EH (cell line): Measurements from ENCODE around the gene SACS.

Experiments used
- DNase-seq: peaks from one replicate; pipeline ENCODE4 v3.0.0-alpha.2; 2015; ENCODE audit warnings: low read depth

The SACS gene

GRCh38 chr13:23367907-23368306, 65.6 kb downstream of the SACS start:
- no peak for DNase-seq

DNA sequence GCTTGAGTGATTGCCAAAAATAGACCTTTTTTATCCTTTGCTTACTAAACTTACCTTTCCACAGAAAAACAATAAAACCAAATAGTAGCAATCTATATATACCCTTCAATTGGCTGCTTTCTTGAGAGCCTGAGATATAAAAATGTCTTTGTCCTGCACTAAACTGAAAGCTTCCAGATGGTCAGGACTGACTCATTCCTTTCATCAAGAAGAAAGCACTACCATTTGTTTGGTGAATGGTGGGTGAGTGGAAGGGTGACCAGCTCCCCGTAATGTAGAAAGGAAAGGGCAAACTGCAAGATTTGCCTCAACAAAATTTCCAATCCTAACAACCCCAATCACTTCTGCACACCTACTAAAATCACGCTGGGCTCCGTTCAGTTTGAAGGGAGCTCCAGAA, 67.8 kb downstream of the SACS start:
- DNase-seq: no peak

DNA sequence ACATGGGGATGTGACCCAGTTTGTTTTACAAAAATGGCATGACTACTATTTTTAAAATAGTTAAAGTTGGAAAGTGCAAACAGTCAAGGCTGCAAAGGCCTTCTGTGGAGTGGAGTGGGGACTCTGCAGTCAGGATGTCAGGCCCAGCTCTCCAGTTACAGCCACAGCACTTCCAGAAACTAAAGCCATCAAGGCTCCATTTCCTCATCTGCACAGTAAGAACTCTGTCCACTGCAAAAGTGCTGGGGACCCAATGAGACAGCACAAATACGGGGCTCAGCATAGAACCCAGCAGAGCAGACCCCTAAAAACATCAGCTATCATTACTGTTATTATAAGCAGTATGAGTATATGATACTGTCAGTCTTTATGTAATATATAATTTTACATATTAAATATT, 73.6 kb downstream of the SACS start:
- no peak for DNase-seq

DNA sequence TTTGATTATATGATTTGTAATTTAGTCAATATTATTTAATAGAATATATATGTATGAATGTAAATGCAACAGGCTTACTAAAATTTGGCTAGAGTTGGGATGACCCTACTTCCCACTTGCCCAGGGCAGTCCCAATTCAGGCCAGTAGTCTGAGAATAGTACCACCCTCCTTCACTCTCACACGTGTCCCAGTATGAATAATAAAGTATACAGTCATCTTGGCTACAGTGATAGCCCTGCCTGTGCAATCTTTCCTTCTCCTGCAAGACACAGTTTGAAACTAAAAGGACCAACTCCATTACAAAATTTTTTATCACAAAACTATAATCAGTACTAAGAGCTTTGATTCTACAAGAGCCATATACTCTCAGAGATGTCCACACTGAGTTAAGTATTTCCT, 76.2 kb downstream of the SACS start:
- no peak for DNase-seq

- no peak for DNase-seq
These were observed 77.1 kb downstream of the SACS start for GRCh38 chr13:23356368-23356767.

- no peak for DNase-seq
These were observed 79.0 kb downstream of the SACS start for GRCh38 chr13:23354520-23354919.

DNA sequence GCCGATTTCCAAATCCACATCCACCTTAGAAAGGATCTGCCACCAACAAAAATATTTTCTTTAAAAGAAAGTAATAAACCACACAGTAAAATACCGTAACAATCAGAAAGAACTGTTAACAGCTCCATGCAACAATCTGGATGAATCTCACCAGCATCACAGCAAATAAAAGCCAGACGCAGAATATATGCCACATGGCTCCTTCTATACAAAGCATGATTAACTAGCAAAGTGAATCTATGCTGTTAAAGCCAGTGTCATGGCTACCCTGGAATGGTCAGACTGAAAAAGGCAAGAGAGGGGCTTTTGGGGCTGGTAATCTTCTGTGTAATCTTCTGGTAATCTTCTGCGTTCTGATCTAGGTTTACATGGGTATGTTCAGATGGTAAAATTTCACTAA, 81.3 kb downstream of the SACS start:
- no peak for DNase-seq

DNA sequence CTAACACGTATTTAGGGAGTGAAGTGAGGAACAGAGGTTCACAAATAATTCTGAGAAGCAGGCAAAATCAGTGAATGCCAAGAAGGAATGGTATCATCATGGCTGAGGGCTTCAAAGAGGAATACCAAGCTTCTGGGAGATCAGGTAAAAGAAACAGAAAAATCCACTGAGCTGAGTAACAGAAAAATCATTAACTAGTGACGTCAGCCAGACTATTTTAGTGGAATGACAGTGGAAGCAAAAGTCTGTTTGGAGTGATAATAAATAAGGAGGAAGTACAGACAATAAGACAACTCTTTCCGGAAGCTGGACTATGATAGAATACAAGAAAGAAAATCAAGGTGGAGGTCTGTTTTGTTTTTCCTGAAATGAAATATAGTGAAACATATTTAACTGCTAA, 83.5 kb downstream of the SACS start:
- DNase-seq: peak; percentile 28

- no peak for DNase-seq
These were observed 84.2 kb downstream of the SACS start for GRCh38 chr13:23349161-23349897.

DNA sequence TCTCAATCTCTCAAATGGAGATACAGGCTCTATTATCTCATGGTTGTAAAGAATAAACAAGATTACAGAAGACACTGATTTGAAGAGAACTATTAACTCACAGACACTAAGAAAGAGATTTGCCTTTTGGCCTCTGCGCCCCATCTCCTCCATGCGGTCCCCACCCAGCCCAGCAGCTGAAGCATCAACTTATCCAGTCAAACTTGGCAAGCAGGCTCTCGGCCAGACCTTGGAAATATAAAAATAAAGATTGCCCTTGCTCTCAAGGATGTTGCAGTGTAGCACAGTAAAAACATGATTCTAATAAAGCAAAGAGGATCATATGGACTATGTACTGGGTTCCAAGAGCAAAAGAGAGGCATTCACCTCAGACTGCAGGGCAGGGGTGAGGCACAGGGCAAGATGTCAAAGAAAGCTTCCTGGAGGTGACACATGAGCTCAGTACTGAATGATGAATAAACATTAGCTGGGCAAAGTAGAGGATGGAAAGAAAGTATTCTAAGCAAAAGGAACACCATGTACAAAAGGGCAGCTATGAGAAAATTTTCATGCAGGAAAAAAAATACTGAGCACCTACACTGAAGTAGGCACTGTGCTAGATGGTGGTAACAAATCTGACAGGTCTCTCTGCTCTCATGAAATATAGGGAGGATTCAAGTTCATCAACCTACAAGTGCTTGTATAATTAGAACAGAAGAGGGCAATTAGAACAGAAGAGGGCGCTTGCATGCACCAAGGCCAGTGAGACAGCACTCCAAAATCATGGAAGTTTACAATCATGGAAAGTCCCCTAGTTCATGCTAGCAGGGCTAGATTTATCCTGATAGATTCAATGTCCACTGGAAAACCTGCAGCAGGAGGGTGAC, 85.0 kb downstream of the SACS start:
- DNase-seq: no peak

GRCh38 chr13:23347601-23348000, 85.9 kb downstream of the SACS start:
- no peak for DNase-seq

- no peak for DNase-seq
These were observed 88.4 kb downstream of the SACS start for GRCh38 chr13:23344931-23345595.

DNA sequence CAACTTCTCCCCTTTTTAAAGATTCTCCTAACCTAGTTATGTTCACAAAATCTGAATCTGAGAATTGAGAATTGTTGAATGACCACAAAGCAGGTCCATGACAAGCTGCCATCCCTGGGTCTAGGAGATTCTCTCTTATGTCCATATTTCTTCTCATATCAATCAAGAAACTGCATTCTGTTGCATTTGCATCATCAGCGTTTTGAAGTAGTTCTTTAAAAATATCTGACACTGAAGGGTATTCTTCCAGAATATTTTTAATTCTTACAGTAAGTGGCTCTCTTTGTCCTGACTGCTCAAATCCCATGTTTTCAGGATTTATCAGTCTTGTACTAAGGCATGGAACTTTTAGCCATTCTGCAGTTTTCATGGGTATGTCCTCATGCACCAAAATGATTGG, 94.3 kb downstream of the SACS start:
- no peak for DNase-seq

DNA sequence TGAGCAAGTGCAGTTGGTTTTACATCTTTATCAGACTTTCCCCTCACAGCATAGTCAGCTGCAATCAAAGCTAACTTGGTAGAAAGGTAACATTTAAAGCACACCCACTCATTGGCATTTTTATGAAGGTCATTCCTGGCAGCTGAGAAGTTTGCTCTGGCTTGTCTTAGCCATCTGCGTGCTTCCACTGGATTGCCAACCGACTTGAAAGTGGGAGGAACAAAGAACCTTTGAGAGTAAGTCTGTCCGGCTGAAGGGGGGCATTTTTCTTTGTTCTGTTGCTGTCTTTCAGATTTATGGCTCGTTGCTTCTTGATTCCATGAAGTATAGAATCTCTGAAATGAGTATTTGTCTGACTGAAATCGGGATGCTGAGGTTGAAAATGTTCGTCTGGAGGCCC, 103.1 kb downstream of the SACS start:
- no peak for DNase-seq

- DNase-seq: no peak
These were observed 108.3 kb downstream of the SACS start for GRCh38 chr13:23325191-23325590.

- DNase-seq: no peak
These were observed 109.4 kb downstream of the SACS start for GRCh38 chr13:23323946-23324709.

GRCh38 chr13:23322353-23323336, 110.9 kb downstream of the SACS start:
- no peak for DNase-seq

DNA sequence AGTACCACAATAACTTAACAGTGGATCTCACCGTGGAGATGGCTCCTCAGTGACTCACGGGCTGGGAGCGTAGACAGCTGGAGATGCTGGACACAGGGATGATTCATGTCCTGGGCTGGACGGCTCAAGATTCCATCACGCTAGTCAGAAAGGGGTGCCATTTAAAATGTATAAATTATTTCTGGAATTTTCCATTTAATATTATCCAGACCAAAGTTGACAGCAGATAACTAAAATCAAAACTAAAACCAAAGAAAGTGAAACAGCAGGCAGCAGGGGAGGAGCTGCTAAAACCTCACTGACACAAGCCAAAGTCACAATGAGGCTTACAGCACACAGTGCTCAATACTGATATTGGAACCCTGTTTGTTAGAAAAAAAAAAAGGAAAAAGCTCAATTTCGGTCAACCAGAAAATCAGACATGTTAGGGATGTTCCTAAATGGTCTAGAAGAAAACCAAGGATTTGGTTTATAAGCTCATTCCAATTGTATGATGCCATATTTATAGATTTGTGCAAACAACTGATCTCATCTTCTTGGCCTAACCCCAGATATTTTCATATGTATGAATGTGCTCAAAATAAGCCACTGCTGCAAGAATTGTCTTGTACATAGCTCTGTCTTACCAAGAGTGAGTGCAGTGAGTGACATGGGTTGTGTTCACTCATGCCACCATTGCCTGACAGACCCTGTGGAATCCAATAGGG, 111.8 kb downstream of the SACS start:
- DNase-seq: peak; percentile 98

GRCh38 chr13:23320926-23321534, 112.5 kb downstream of the SACS start:
- no peak for DNase-seq

GRCh38 chr13:23319883-23320224, 113.6 kb downstream of the SACS start:
- DNase-seq: no peak
